SIG-M5 treated with dmso at 0.1 percent for 504 hours (cell line): ENCODE results near the gene KCNH3.
A peak's percentile ranks its signal among the peaks of the same experiment; 100 is the strongest.

Experiments used
- DNase-seq: peaks from one replicate; lab custom pipeline; 2025; ENCODE audit not compliant: unreplicated experiment; lab: John Stamatoyannopoulos, UW

The KCNH3 gene

GRCh38 chr12:49558526-49558925 lies 19.7 kb downstream of the KCNH3 start:
- no peak for DNase-seq

GRCh38 chr12:49559011-49559675 lies 20.3 kb downstream of the KCNH3 start:
- DNase-seq = no peak

DNA sequence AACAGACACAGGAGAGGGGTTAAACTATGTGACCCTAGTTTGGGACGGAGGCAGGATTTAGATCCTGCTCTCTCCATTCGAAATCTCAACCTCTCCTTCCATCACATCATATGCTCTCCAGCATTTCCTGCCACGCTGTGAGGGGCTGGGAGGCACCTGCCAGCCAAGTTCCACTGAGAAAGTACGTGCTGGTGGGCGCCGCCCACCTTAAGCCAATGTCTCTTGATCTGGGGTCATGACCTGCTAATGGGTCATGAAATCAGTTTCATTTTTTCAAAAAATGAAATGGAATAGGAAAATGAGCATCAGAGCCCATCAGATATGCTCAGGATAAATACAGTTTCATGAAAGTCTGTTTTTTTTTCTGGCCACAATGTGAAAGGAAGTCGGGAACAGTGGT lies 21.9 kb downstream of the KCNH3 start:
- no peak for DNase-seq

DNA sequence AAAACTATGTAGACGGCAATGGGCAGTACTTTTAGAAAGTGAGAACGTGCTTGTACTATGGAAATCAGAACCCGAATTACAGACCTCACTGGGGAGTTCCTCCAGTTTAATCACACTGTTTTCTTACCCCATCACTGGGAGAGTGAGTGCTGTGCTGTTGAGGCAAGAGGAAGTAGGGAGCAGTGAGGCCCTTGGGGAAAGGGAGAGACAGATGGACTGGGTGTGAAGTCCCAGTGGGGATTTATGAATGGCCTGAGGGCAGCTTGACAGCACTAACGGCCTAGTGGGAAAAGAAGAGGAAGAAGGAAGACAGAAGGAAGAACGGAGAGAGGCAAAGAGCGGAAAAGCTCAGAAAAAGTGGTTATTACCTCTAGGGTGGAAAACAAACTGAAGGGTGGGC lies 23.4 kb downstream of the KCNH3 start:
- DNase-seq = no peak

GRCh38 chr12:49562831-49563230 lies 24.0 kb downstream of the KCNH3 start:
- no peak for DNase-seq

- DNase-seq = no peak
These were observed 25.3 kb downstream of the KCNH3 start for GRCh38 chr12:49563951-49564685.

GRCh38 chr12:49564686-49565405 lies 26.0 kb downstream of the KCNH3 start:
- DNase-seq = no peak

DNA sequence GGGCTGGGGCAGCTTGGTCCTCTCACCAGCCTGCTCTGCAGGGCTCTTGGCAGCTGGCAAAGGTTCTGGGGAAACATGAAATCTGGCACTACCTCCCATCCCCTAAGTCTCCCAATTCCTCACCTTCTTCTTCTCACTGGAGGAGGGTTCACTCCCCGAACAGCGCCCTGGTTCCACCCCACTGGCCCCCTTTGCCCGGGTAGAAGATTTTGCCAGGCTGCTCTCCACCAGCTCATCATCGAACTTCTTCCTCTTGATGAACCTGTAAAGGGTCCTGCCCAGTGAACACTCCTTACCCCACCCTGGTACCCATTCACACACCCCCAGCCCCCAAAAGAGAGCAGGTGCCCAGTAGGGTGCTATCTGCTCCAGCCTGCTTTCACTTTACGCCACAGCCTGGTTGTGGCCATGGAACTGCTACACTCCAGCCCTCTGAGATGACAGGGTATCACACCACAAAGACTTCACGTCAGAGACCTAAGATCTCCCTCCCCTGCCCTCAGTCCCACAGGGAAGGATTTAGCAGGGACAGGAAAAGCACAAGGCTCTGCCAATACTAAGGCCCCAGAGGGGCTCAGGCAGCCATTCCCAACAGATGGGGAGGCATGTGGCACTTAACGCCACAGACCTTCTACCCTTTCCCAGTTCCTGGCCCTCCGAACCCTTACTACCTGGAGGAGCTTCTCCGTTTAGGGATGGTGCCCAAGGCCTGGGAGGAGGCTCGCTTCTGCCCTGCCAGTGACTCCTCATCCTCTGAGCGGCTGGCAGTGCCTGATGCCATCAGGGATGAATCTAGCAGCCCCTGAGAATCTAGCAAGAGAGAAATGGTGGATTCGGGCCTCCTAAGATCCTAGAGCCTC lies 26.8 kb downstream of the KCNH3 start:
- DNase-seq = no peak

DNA sequence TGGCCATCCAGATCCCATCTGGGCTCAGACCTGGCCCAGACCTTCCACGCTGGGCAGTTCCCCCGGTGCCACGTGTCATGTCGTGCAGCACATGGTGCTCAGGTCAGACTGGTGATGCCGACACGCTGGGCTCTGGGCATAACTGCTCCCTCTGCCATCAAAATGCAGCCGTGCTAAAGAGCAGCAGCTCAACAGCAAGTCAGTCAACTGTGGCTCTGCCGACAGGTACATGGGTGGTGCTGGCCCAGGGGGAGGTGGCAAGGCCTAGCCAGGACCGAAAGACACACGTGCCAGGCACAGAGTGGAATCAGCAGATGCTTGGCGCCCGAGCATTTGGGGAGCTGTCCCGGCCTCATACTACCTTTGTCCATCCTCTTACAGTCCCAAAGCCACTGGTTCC lies 27.5 kb downstream of the KCNH3 start:
- DNase-seq = no peak

DNA sequence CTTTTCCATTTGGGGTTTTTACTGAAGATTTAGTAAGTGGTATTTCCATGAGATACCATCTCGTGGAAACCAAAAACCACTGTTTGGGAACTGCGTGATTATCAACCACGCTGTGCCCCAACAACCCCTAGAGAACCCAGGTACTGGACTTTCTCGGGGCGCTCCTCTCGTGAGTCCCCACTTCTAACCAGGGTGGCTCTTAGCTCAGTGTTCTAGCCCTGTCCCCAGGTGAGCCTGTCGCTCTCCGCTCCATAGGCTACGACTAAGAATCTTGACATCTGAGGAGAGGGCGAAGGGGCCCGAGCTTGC lies 28.4 kb downstream of the KCNH3 start:
- DNase-seq = no peak

DNA sequence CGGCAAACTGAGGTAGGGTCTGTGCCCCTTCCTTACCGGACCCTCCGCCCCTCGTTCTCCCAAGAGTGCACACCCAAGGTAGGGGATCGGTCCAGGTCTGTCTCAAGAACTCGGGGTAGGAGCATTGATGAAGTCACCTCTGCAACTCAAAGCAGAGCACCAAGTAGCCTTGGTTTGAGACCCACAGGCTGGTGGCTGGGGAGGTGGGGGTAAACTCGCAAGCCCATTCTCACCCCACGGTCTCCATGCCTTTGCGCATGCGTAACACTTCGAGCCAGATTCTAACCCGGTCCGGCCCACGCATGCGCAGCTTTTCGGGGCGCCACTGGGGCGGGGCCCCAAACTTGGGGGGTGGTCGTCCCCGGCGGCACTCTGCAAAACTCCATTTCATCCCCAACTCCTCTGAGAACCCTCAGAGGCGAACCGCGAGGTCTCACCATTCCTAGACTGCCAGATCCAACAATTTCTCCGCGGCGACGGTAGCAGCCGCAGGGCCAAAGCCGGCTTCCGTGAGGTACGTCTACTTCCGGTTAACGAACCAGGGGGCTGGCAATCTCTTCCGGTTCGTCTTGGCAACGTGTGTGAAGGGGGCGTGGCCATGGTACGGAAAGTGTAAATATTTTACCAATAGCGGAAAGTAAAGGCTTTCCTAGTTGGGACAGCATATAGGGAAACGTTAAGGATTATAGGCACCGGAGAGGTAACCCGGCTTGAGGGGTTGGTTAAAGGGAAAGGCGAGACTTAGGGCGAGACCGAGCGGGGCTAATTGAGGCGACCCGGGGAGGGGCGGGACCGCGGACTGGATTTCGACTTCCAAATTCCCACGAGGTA lies 29.0 kb downstream of the KCNH3 start, which contains the start of gene MCRS1:
Gene MCRS1, minus strand, starts transcription at position 532 of the 831 bp plus-strand sequence. CDS start 1,411 bp downstream, outside the sequence.
- peak; percentile 96 for DNase-seq

DNA sequence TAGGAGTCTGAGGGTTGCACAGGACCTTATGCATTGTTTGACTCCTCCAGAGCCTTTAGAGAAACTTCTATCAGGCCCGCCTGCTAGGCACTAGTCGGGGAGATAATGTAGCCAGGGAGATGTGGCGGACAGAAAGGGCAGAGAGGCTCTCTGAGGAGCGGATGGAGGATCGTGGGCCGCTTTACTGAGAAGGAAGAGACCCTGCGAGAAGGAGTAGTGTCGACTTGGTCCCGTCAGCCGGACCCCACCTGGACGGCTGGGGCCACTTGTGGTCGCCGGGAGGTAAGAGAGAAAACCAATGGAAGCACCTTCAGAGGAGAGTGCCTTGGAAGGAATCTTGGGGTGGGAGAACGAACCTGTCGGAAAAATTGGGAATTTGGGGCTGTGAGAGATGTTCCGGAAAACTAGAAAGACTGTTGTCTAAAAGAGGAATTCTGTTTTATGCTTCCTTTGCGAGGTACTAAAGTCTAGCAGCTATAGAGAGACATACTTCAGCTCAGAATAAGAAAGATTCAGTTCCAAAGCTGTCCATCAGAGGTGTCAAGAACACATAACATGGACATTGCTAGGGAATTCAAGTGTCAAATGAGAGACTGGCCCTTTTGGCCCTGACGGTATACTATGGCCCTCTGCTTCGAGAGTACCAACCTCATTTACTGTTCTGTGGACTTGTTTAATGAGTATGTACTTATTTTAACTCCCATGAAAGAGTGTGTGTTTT lies 29.8 kb downstream of the KCNH3 start:
- DNase-seq = peak; percentile 56

DNA sequence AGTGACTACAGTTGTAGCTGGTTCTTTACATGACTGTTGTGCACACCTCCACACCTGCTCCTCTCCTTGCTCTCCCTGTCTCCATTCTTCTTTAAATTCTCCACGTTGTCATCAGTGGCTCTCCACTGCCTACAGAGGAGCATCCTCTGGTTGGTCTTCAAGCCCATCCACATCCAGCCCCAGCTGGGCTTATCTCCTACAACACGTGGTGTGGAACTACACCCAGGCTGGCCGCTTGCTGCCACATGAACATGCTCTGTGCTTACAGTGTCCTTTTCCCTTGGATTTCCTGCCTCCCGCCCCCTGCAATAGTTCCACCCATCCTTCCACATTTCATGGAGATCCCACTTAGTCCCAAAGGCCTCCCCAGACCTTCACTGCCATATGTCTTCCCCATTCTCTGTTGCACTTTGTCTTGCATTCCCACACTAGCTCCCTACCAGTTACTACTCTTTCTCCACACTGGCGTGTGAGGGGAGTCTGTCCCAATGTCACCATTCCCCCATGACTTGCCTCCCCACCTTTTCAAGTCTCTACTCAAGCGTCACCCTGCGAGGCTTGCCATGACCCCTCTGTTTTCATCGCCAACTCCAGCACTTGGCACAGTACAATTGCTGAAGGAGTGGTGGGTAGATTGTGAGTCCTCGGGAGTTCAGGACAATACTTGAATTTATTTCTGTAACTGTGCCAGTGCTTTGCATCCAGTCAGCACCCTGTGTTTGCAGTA lies 38.9 kb downstream of the KCNH3 start:
- DNase-seq = no peak

DNA sequence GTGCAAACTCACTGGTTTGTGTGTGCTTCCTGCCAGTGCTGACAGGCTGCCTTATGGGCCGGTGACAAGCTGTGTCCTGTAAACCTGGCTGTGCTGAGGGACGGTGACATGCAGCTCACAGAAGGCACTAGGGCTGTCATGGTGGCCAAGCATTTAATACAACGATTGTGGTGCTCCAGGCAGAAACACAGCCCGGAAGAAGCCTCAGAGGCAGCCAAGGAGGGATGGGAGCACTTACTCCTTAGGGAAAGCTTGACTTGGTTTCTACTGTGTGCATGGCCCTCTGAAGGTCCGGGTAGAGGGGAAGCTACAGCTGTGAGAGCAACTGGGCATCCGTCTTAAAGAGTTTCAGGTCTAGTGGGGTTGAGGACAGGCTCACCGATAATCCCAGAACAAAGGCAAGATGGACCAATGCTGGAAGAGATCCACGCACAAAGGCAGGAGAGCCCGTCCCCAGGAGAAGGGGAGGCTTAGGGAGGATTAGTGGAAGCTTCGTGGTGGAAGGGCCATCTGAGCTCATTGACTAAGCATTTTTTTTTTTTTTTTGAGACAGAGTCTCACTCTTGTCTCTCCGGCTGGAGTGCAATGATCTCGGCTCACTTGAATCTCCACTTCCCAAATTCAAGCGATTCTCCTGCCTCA lies 39.8 kb downstream of the KCNH3 start:
- DNase-seq = no peak

- DNase-seq = peak; percentile 39
These were observed 42.0 kb downstream of the KCNH3 start for GRCh38 chr12:49580572-49581535.

- no peak for DNase-seq
These were observed 43.4 kb downstream of the KCNH3 start for GRCh38 chr12:49582201-49582600.

DNA sequence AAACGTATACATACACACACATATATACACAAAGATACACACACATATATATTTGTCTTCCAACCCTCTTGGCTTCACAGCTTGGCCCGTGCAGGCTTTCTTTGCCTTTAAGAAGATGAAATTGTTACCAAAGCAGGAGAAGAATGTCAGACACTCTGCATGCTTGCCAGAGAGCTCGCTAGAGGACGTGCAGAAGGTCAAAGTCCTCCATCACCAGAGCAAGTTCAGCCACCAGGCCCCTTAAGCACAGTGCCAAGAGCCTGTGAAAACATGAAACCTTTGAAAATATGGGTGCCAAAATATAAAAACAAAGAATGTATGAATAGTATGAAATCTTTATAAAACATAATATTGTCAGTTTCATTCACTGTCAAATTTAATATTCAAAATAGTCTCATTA lies 44.0 kb downstream of the KCNH3 start:
- no peak for DNase-seq
